ENCODE data around the gene MPDU1.

DNA sequence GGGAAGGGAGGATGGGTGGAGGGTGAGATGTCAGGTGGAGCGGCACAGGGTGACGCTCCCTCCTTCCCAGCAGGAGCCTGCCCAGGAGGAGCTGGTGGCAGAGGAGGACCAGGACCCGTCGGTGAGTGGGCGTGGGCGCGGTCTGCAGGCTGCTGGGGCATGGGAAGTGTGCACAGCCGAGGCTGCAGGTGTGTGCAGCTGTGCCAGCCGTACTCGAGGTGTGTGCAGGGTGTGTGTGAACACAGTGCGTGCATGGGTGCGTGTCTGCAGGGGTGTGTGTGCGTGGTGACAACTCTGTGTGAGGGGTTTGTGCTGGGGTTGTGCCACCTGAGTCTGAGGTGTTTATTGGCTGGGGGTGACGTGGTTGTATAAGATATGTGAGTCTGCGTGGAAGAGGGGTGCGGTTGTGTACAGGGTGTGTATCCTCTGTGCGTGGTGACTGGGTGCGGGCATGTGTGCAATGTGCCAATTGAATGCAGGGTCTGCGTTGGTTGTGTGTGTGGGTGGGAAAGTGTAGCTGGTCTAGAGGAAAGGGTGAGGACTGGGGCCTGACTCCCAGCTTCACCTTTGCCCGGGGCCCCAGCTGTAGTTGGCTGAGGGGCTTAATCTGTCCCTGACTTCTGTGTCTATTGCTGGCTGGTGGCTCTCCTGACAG, 34.1 kb upstream of the MPDU1 start:
- TF ChIP-seq SRF (IDR thresholded peaks at IDR 0.05; ENCODE audit: low read depth, low read length) (no peak), SP1 (IDR thresholded peaks at IDR 0.05) (no peak), SP1 (CRISPR knock-in tag; IDR thresholded peaks at IDR 0.05) (no peak), EZH2 (conservative IDR thresholded peaks at IDR 0.05; ENCODE audit: low read depth, low read length) (no peak), IRF1 (CRISPR knock-in tag; IDR thresholded peaks at IDR 0.05; ENCODE audit: low read depth) (no peak), PHF8 (CRISPR knock-in tag; IDR thresholded peaks at IDR 0.05) (no peak), CTCF (CRISPR knock-in tag; IDR thresholded peaks at IDR 0.05) (no peak), TAF1 (CRISPR knock-in tag; IDR thresholded peaks at IDR 0.05) (no peak), ZNF121 (CRISPR knock-in tag; IDR thresholded peaks at IDR 0.05) (no peak), TBL1XR1 (IDR thresholded peaks at IDR 0.05; ENCODE audit: borderline replicate concordance, low read length, partially characterized antibody) (no peak), ZFX (CRISPR knock-in tag; IDR thresholded peaks at IDR 0.05; ENCODE audit: low read depth) (no peak; the same call in 1 of the 2 replicates), YY1 (IDR thresholded peaks at IDR 0.05; ENCODE audit: insufficient read depth, insufficient replicate concordance, low read depth, low read length) (no peak), ETV6 (CRISPR knock-in tag; conservative IDR thresholded peaks at IDR 0.05) (no peak)
- TF ChIP-seq, protein P1, sequence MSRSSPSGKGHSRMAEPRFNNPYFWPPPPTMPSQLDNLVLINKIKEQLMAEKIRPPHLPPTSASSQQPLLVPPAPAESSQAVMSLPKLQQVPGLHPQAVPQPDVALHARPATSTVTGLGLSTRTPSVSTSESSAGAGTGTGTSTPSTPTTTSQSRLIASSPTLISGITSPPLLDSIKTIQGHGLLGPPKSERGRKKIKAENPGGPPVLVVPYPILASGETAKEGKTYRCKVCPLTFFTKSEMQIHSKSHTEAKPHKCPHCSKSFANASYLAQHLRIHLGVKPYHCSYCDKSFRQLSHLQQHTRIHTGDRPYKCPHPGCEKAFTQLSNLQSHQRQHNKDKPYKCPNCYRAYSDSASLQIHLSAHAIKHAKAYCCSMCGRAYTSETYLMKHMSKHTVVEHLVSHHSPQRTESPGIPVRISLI (CRISPR knock-in tag; IDR thresholded peaks at IDR 0.05; ENCODE audit: borderline replicate concordance): no peak
- TF ChIP-seq, protein P2, sequence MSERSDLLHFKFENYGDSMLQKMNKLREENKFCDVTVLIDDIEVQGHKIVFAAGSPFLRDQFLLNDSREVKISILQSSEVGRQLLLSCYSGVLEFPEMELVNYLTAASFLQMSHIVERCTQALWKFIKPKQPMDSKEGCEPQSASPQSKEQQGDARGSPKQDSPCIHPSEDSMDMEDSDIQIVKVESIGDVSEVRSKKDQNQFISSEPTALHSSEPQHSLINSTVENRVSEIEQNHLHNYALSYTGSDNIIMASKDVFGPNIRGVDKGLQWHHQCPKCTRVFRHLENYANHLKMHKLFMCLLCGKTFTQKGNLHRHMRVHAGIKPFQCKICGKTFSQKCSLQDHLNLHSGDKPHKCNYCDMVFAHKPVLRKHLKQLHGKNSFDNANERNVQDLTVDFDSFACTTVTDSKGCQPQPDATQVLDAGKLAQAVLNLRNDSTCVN (CRISPR knock-in tag; IDR thresholded peaks at IDR 0.05; ENCODE audit: borderline replicate concordance): no peak

All from HepG2 (cell line).